Activated naive CD8-positive, alpha-beta T cell treated with anti-CD3 and anti-CD28 coated beads, Interleukin-2, amount 50 U/mL, for 24 hours (primary cell): Measurements from ENCODE around the gene TDRD1.
A peak's percentile ranks its signal among the peaks of the same experiment; 100 is the strongest.

Experiments
- ATAC-seq: fragments of 150-1000 bp; cut with Tn5 transposase; one replicate; pipeline ENCODE4 v1.10.0; 2021
- DNase-seq: peaks from one replicate; pipeline ENCODE4 v3.0.0; 2021
- H3K27ac Mint-ChIP-seq: one replicate; pipeline ENCODE4 v1.8.0; 2021; ENCODE audit warnings: mild to moderate bottlenecking, mixed read lengths
- H3K27me3 Mint-ChIP-seq: one replicate; pipeline ENCODE4 v1.8.0; 2021; ENCODE audit warnings: mixed read lengths
- H3K36me3 Mint-ChIP-seq: one replicate; pipeline ENCODE4 v1.8.0; 2021; ENCODE audit warnings: low read depth, mixed read lengths
- H3K4me1 Mint-ChIP-seq: one replicate; pipeline ENCODE4 v1.8.0; 2021; ENCODE audit warnings: mixed read lengths
- H3K4me3 Mint-ChIP-seq: one replicate; pipeline ENCODE4 v1.8.0; 2021; ENCODE audit warnings: mild to moderate bottlenecking, moderate library complexity, mixed read lengths
- H3K9me3 Mint-ChIP-seq: one replicate; pipeline ENCODE4 v1.8.0; 2021; ENCODE audit warnings: mixed read lengths

The TDRD1 gene

DNA sequence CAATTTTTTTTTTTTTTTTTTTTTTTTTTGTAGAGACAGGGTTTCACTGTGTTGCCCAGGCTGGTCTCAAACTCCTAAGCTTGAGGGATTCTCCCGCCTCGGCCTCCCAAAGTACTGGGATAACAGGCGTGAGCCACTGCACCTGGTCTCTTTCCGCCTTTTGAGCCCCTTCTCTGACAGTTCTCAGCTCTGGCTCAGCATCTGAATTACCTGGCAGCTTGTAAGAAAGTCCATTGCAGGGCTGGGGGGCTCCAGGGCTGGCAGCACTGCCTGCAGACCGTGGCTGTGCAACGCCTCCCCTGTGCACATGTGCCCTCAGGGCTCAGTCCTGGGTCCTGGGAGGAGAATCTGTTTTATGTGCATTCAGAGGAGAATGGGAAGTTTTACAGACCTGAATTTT lies 97.5 kb downstream of the TDRD1 start:
- Mint-ChIP-seq H3K4me1 (no peaks in the 10 kb centered on the region), H3K36me3 (no peaks in the 10 kb centered on the region), H3K27ac (no peak overlapping the region), H3K9me3 (no peaks in the 10 kb centered on the region), H3K4me3 (no peak overlapping the region), H3K27me3 (peaks cover 6% of the 10 kb centered on the region)
- ATAC-seq (no peak), DNase-seq (no peak)

GRCh38 chr10:114278140-114278883 lies 99.2 kb downstream of the TDRD1 start:
- Mint-ChIP-seq H3K27ac (no peak overlapping the region), H3K27me3 (peaks cover 3% of the 10 kb centered on the region), H3K36me3 (no peaks in the 10 kb centered on the region), H3K4me1 (no peaks in the 10 kb centered on the region), H3K9me3 (no peaks in the 10 kb centered on the region), H3K4me3 (no peak overlapping the region)
- ATAC-seq, result peak; percentile 35
- DNase-seq, result no peak

DNA sequence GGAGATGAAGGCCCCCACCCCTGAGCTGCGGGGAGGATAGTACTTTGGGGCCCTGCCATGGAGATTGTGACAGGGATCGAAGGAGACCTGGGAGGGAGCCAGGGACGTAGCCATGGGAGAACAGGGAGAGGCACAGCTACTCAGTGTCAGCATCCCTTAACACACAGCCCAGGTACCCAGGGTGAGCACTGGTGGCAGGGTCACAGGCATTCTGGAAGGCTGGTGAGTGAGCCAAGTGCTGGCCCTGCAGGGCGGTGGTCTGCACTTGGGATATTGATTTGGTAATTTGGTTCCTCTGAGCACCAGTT lies 99.7 kb downstream of the TDRD1 start:
- no peaks in the 10 kb centered on the region for H3K36me3 Mint-ChIP-seq
- H3K4me1 Mint-ChIP-seq, result no peaks in the 10 kb centered on the region
- no peak overlapping the region for H3K27ac Mint-ChIP-seq
- no peak overlapping the region for H3K4me3 Mint-ChIP-seq
- DNase-seq (no peak), ATAC-seq (no peak)
- H3K9me3 Mint-ChIP-seq, result no peaks in the 10 kb centered on the region
- H3K27me3 Mint-ChIP-seq, result peaks cover 3% of the 10 kb centered on the region

- DNase-seq, result no peak
- Mint-ChIP-seq H3K27me3 (peaks cover 3% of the 10 kb centered on the region), H3K27ac (no peak overlapping the region), H3K36me3 (no peaks in the 10 kb centered on the region), H3K4me3 (no peak overlapping the region), H3K4me1 (no peaks in the 10 kb centered on the region), H3K9me3 (no peaks in the 10 kb centered on the region)
- ATAC-seq, result no peak
These were observed 100.1 kb downstream of the TDRD1 start for GRCh38 chr10:114279289-114279688.

DNA sequence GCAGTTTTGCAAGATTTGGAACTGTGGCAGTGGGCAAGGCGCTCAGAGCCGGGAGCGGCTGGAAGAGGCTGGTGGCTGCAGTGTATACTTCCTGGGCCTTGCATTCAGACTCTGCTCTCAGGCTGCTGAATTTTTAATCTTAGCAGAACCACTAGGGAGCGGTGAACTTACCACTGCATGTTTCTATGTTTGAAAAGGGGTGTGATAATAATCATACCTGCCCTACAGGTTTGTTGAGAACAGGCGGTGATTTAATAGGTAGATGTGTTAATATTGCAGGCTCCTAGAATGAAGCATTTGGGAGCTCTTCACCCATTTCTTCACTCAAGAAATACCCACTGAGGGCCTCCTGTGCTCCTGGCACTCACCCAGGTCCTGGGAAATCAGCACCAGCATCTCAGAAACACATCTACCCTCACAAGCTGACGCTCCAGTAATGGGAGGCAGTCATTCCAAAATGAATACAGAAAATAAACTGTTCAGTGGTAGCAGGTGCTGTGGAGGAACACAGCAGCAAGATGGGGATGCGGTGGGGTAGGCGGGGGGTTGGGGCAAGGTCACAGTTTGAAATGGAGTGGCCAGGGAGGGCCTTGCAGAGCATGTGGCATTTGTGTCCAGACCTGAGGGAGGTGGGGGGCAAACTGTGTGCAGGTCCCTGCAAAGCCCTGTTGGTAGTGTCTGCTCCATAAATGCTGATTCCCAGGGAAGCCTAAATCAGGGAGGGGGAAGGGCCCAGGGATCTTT lies 100.9 kb downstream of the TDRD1 start:
- no peaks in the 10 kb centered on the region for H3K9me3 Mint-ChIP-seq
- no peak overlapping the region for H3K4me3 Mint-ChIP-seq
- H3K27ac Mint-ChIP-seq, result no peak overlapping the region
- no peaks in the 10 kb centered on the region for H3K27me3 Mint-ChIP-seq
- DNase-seq (no peak), ATAC-seq (no peak)
- H3K4me1 Mint-ChIP-seq, result no peaks in the 10 kb centered on the region
- H3K36me3 Mint-ChIP-seq, result no peaks in the 10 kb centered on the region

DNA sequence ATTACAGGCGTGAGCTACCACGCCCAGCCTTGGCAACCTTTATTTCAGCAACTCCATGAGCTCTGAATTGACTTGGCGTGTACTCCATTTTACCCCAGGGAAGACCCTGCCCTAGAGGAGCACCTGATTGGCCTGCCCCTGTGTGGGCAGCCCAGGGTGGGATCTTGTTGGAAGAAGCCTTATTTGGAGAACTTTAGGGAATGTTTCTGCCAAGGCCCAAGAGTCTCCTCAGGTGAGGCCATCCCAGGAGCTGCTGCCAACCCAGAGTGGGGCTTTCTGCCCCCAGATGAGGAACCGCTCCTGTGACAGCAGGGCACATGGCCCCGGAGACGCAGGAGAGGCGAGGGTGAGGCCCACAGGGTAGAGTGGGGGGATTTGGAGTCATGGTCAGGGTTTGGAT lies 101.9 kb downstream of the TDRD1 start:
- DNase-seq (no peak), ATAC-seq (no peak)
- no peaks in the 10 kb centered on the region for H3K4me1 Mint-ChIP-seq
- H3K9me3 Mint-ChIP-seq, result no peaks in the 10 kb centered on the region
- H3K27me3 Mint-ChIP-seq, result no peaks in the 10 kb centered on the region
- H3K27ac Mint-ChIP-seq, result no peak overlapping the region
- no peak overlapping the region for H3K4me3 Mint-ChIP-seq
- H3K36me3 Mint-ChIP-seq, result no peaks in the 10 kb centered on the region

DNA sequence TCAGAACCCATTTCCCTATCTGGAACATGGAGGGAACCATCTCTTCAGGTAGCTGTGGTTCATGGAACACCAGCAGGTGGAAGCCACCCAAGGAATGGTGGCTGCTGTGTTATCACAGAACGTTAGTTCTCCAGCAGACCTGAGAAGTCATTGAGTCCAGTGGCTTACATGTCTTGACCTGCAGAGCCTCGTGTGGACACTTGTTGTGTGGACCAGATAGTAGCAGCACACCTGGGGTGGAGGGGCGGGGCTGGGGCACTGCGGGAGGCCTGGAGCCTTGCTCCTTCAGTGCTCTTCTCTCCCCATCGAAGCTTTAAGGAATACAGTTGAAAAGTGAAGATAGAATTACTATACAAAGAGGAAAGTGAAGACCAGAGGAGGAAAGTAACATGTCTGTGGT lies 102.3 kb downstream of the TDRD1 start:
- Mint-ChIP-seq H3K4me3 (no peak overlapping the region), H3K36me3 (no peaks in the 10 kb centered on the region), H3K27me3 (no peaks in the 10 kb centered on the region), H3K4me1 (no peaks in the 10 kb centered on the region), H3K9me3 (no peaks in the 10 kb centered on the region), H3K27ac (no peak overlapping the region)
- DNase-seq (no peak), ATAC-seq (no peak)
